Pancreas (tissue), 10 donors: ENCODE data around the gene NNAT. TPM values are rescaled to one million over a fixed set of nuclear protein-coding genes. Genes with fewer than 3 reads are reported as not detected.
"Not testable (repeated sequence)": the region's sequence is repeated elsewhere in the genome, so short reads cannot be mapped to it uniquely, and the experiment has no call there.

Experiments used
- ATAC-seq, 4 donors: fragments of 200-7000 bp; cut with Tn5 transposase; one replicate each; pipeline versions ENCODE4 v1.8.0 to v1.9.1; 2020; ENCODE audit warnings: mild to moderate bottlenecking in 4 of 4, moderate library complexity in 4 of 4
- DNase-seq, 6 donors: peaks; one replicate each; pipeline ENCODE4 v3.0.0-alpha.2; 2020
- FAIRE-seq: peaks from 2 replicates; lab custom pipeline; 2012; peaks lifted over from hg19 to GRCh38; lab: Jason Lieb, UNC
- H3K27ac ChIP-seq, 4 donors: fragments of 200-600 bp; sonication (generic); 1 replicate in 3 of 4; 2 replicates in 1 of 4; pipeline versions ENCODE4 v1.5.0 to v1.8.0; 2020
- H3K27me3 ChIP-seq, 4 donors: fragments of 200-600 bp; one replicate each; pipeline ENCODE4 v1.8.0; 2021
- H3K36me3 ChIP-seq, 3 donors: fragments of 200-600 bp; sonication (generic) in 1 of 3; one replicate each; pipeline versions ENCODE4 v1.5.0 to v1.8.0; 2020 to 2021
- H3K4me1 ChIP-seq, 3 donors: fragments of 200-600 bp; one replicate each; pipeline ENCODE4 v1.8.0; 2021
- H3K4me3 ChIP-seq, 4 donors: fragments of 200-600 bp; sonication (generic) in 2 of 4; one replicate each; pipeline versions ENCODE4 v1.5.0 to v1.8.0; 2020 to 2021
- H3K9me3 ChIP-seq, 4 donors: fragments of 200-600 bp; one replicate each; pipeline ENCODE4 v1.8.0; 2021
- CTCF ChIP-seq, 4 donors: fragments of 200-600 bp; sonication (generic) in 3 of 4; IDR thresholded peaks; one replicate each; pipeline versions ENCODE4 v1.5.0 to v1.8.0; 2021; ENCODE audit warnings: antibody characterized with exemption in 4 of 4
- WGBS, 2 donors: extraction: QIAGEN DNeasy Blood & Tissue Kit; methylation state at CpG; one replicate each; pipeline ENCODE4 v1.1.7; 2013; 5-methylcytosine and 5-hydroxymethylcytosine counted together
- intact Hi-C, 3 donors: fragments of 100-400 bp; cut with DNase I; formaldehyde crosslinking; loops; one replicate each; pipeline versions ENCODE4 v1.11.1 to v1.14.2; 2022
- polyA plus RNA-seq, 2 donors: library from polyadenylated mRNA; stranded (reverse); fragments of 200-250 nt; gene quantifications; one replicate each; pipeline ENCODE4 v1.2.3, GENCODE V29; 2013
- total RNA-seq, 6 donors: library from RNA; stranded (reverse); fragmentation: NEBNext Ultra II Directional in 4 of 6; extraction: Animal tissue kit (Norgen Biotek cat#: 25700) in 4 of 6; gene quantifications; one replicate each; pipeline versions ENCODE4 v1.2.1 to v1.2.4, GENCODE V29; 2021 to 2023
- donor health status: healthy with polysubstance abuse.
- donor health status: DM: no; HTN: no; CAD: no; lungs with moderate emphysema.
- donor health status: DM: no; HTN: no; CAD: no.
- donor health status: control.
- donor health status: control.
- donor health status: Bipolar disorder and iron deficiency.
- donor health status: DM: yes; HTN: yes; CAD: no.
- donor health status: DM: no; HTN: no; CAD: no.
- donor health status: DM: no; HTN: no; CAD: no.
- donor health status: DM: yes; HTN: yes; CAD: no.

NNAT gene
- total and polyA plus RNA-seq, 8 donors: 0.31 to 1.0 (median 0.63) TPM; not detected in 4

GRCh38 chr20:37552415-37552814 is 31.4 kb downstream of the NNAT start:
- Histone ChIP-seq H3K4me1 (no peaks in the 10 kb centered on the region), H3K27me3 (no peaks in the 10 kb centered on the region), H3K27ac (no peak overlapping the region), H3K4me3 (no peak overlapping the region), H3K36me3 (no peaks in the 10 kb centered on the region), H3K9me3 (no peaks in the 10 kb centered on the region)
- ATAC-seq (no peak), DNase-seq (no peak), FAIRE-seq (no peak)
- intact Hi-C loops: no loop called here
- TF ChIP-seq CTCF (IDR thresholded peaks at IDR 0.05): no peak
- 59 to 67% methylated on average over 1 of the region's 1 CpG for WGBS, 2 donors

GRCh38 chr20:37554721-37555298 is 33.8 kb downstream of the NNAT start:
- FAIRE-seq, H3K27ac ChIP-seq, H3K9me3 ChIP-seq, DNase-seq, H3K4me1 ChIP-seq, H3K27me3 ChIP-seq, H3K4me3 ChIP-seq, H3K36me3 ChIP-seq, ATAC-seq, intact Hi-C loops: not testable (repeated sequence)
- 71 to 74% methylated on average over 13 of the region's 13 CpGs for WGBS, 2 donors

GRCh38 chr20:37556538-37556937 is 35.5 kb downstream of the NNAT start:
- intact Hi-C loops: no loop called here
- Histone ChIP-seq H3K9me3 (no peaks in the 10 kb centered on the region), H3K4me3 (no peak overlapping the region), H3K4me1 (no peaks in the 10 kb centered on the region), H3K27me3 (no peaks in the 10 kb centered on the region), H3K36me3 (no peaks in the 10 kb centered on the region), H3K27ac (no peak overlapping the region)
- FAIRE-seq (no peak), ATAC-seq (no peak), DNase-seq (no peak)
- 71 to 86% methylated on average over 6 of the region's 6 CpGs for WGBS, 2 donors
- no peak for TF ChIP-seq CTCF (IDR thresholded peaks at IDR 0.05)

DNA sequence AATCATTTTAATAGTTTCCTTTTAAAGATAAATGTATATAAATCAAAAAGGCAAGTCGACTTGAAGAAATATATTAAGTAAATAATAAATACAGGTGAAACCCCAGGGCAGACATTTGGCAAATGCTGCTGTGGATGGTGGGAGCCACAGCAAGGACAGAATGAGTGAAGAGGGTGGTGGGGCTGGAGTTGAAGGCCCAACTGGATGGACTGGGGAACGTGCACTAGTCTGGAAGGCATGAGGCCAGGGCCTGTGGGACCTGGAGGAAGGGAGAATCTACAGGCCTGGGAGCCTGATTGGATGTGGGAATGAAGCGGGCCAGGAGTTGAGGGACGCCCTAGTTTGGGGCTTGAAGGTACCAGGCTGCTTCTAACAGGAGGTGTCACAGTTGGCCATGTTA is 37.3 kb downstream of the NNAT start:
- no peaks in the 10 kb centered on the region for H3K4me1 ChIP-seq
- FAIRE-seq: no peak
- no peak for ATAC-seq
- no peaks in the 10 kb centered on the region for H3K27me3 ChIP-seq
- no peak for DNase-seq
- intact Hi-C loops: no loop called here
- no peaks in the 10 kb centered on the region for H3K9me3 ChIP-seq
- H3K27ac ChIP-seq: no peak overlapping the region
- TF ChIP-seq CTCF (IDR thresholded peaks at IDR 0.05): no peak
- 69 to 75% methylated on average over 4 of the region's 4 CpGs for WGBS, 2 donors
- H3K4me3 ChIP-seq: no peak overlapping the region
- H3K36me3 ChIP-seq: no peaks in the 10 kb centered on the region

DNA sequence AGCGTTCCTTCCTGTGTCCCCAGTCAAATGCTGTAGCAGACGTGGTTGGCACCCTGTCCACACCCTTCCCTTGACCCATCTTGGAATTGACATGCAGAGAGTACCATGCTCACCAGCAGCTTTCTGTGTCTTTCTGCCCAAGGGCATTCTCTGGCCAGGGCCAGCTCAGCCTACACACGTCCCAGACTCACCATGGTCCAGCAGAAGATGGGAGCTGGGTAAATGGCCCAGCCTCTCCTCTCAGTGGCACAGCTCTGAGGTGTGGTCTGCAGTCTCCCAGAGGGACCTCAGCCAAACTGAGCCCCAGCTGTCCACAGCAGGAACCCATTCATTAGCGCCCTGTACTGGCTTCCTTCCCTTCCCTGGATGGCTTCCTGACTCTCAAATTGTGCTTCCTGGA is 37.7 kb downstream of the NNAT start:
- ATAC-seq (no peak), DNase-seq (no peak), FAIRE-seq (no peak)
- 68 to 77% methylated on average over 4 of the region's 4 CpGs for WGBS, 2 donors
- Histone ChIP-seq H3K9me3 (no peaks in the 10 kb centered on the region), H3K4me3 (no peak overlapping the region), H3K36me3 (no peaks in the 10 kb centered on the region), H3K27me3 (peaks cover 0 to 3% (median 0%) of the 10 kb centered on the region in 4 donors), H3K27ac (no peak overlapping the region), H3K4me1 (no peaks in the 10 kb centered on the region)
- intact Hi-C loops: no loop called here
- no peak for TF ChIP-seq CTCF (IDR thresholded peaks at IDR 0.05)
